Right lung (tissue), 5 donors: ENCODE data around the gene SNAPC4. TPM values are rescaled to one million over a fixed set of nuclear protein-coding genes. Genes with fewer than 3 reads are reported as not detected.
"Not testable (repeated sequence)": the region's sequence is repeated elsewhere in the genome, so short reads cannot be mapped to it uniquely, and the experiment has no call there.

Experiments
- DNase-seq, 2 donors: peaks; one replicate each; pipeline ENCODE4 v3.0.0-alpha.2; 2013
- polyA plus RNA-seq, 5 donors: library from polyadenylated mRNA; unstranded; fragments of 120-200 nt; gene quantifications; one replicate each; pipeline versions ENCODE4 v1.2.1 to v1.2.3, GENCODE V29; 2013; ENCODE audit warnings: inconsistent platforms in 1 of 5, low replicate concordance in 1 of 5; ENCODE audit not compliant: insufficient read length in 5 of 5, insufficient read depth in 1 of 5

SNAPC4 gene
- polyA plus RNA-seq, 5 donors = 9.7 to 12.9 (median 11.6) TPM

DNA sequence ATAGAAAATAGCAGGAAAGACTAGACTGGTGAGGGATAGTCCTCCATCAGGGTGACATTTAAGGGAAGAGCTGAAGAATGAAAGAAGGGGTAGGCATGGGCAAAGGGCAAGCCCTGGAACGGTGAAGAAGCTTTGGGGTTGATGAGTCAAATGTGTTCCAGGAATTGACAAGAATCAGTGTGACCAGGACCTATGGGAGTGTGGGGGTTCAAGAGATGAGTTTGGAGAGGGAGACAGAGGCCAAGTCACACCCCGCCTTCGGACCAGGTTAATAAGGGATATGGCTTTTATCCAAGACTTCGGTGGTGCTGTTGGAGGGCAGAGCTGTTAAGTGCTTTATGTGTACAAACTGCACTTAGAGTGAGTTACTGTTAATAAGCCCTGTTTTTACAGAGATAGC lies 11.4 kb upstream of the SNAPC4 start:
- DNase-seq = no peak

DNA sequence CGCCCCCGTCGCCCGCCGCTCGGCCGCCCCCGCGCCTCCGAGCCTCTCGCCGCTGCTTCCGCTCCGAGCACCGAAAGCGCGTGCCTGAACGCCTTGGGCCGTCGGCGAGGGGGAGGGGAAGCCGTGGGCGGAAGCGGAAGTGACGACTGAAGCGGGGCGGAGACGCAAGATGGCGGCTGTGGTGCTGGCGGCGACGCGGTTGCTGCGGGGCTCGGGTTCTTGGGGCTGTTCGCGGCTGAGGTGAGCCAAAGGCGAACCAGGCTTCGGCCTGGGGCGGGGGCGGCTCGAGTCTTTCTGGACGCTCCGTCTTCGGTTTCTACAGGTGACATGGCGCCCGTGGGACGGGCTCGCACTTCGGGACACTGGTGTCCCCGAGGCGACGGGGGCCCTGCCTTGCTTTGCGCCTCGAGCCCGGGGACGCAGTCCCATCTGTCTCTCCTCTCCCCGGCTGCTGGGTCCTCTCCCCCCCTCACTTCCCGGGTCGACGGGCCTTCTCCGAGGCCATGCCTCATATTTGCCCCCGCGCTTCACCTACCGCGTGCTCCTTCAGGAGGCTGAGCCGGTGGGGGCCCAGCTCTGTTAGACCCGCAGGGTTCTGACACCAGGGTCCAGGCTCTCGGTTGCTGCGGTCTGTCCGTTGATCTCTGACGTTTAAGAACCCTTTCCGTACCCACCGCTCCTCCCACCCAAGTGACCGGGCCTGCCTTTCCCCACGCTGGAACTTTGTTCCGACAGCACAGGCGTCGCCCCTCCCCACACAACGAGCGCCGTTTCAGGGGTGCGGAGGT lies 10.7 kb upstream of the SNAPC4 start, which contains the start of the genes ENTR1 and PMPCA:
TSS of gene ENTR1 (minus strand) at position 115 of the 788 bp plus-strand sequence. CDS start 217 bp downstream, outside the sequence.
TSS of gene PMPCA (plus strand) at position 159 of the 788 bp plus-strand sequence. CDS start at position 170, 11 bp downstream.
- DNase-seq = peak; percentile 87

DNA sequence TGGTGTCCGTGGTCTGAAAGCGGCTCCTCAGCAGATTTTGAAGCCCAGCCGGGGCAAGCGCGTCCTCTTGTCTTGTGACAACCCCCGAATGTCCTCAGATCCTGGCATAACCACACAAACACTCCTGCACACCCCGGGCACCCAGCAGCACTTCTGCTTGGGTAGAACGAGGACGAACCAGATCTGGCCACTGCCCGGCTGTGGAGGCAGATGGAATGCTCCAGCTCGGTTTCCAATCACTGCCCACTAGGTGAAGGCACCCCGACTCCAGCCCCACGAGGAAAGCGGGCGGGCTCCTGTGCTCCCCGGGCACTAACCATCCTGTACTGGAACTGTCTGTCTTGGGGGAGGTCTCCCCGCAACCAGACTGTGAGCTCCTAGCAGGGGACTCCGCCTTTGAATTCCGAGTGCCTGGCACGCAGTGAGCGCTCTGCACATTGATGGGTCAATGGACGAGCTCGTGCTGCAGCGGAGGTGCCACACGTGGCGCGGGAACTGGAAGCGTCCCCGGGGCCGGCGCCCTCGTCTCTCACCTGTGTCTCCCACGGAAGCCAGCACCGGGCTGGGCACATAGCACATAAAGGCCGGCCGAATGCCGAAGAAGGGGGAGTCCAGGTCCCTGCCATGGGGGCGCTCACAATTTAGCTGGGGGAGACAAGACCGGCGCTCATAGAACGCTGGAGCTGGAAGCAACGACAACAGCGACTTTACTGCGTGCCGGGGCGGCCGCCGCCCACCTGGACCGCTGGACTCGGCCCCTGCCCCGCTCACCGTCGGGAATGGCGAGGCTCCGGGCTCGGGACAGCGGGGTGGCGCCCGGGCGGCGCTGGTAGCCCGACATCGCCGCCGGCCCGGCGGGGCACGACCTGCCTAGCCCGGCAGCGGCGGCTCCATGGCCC lies 9.8 kb upstream of the SNAPC4 start:
- DNase-seq = peak in 1 of 2 donors; percentile 12

DNA sequence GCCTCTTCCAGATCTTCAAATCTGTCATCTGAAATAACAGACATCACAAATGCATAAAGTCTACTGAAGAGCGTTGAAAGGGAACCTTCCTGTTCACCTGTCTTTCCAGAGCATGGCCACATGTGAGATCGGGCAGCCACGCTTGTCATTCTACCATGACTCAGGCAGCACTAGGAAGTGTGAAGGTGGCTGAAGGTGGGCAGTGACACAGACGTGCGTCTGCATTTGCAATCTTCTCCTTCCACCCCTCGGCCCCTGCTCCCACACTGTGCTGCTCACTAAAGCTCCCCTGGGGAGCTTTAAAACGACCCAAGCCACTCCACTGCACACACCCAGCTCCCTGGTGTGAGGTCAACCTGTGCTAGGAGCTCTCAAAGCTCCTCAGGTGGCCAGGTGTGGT lies 7.9 kb upstream of the SNAPC4 start:
- no peak for DNase-seq

DNA sequence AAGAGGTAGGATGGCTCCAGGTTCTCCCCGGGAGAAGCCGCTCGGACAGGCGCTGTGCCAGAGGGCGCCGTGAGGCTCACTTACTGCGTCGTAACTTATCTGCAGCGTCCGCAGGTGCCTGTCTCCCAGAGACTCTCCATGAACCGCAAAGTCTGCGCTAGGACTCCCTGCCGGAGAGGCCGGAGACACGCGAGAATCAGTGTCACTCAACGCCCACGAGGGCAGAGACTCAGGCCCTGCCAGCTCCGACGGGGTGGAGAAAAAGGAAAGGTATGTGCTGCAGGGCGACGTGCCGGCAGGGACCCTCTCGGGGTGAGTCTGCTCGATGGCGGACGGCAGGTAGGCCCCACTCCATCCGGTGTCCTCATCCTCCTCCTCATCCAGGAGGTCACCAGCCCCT lies 7.1 kb upstream of the SNAPC4 start:
- not testable (repeated sequence) for DNase-seq

DNA sequence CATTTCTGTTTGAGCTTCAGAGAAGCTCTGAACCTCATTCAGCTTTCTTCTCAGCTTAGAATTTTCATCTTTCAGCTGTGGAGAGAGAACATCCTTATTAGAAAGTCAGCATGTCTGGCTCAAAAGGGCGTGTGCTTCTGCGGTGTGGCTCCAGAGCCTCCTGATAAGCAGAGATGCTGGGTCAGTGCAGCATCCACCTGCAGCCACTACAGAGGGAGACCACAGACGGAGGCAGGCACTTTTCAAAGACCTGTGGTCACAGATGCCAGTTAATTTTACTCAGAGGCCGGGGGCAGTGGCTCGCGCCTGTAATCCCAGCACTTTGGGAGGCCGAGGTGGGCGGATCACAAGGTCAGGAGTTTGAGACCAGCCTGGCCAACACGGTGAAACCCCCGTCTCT lies 5.9 kb upstream of the SNAPC4 start:
- DNase-seq = not testable (repeated sequence)

DNA sequence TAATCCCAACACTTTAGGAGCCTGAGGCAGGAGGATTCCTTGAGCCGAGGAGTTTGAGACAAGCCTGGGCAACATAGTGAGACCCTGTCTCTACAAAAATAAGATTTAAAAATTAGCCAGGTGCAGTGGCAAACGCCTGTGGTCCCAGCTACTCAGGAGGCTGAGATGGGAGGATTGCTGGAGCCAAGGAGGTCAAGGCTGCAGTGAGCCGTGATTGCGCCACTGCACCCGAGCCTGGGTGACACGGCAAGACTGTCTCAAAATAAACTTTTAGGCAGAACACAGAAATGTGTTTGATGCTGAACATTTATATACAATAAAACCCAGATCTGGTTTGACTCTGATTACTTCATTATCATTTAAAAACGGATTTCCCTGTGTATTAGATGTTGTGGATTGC lies 5.5 kb upstream of the SNAPC4 start:
- DNase-seq = no peak

DNA sequence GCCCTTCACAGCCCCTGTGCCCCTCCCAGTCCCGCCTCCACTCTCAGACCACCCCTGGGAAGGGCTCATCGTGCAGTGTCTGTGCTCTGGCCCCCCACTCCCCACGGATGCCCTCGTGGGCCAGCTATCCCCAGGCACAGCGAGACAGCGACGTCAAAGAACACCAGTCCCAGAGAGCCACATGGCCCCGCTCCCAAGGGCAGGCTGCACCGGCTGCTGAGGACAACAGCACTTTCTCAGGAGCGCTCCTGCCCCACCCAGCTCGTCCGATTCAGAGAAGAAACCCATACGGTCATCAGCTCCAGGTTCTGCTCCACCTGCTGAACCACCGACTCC lies 4.8 kb upstream of the SNAPC4 start:
- no peak for DNase-seq

DNA sequence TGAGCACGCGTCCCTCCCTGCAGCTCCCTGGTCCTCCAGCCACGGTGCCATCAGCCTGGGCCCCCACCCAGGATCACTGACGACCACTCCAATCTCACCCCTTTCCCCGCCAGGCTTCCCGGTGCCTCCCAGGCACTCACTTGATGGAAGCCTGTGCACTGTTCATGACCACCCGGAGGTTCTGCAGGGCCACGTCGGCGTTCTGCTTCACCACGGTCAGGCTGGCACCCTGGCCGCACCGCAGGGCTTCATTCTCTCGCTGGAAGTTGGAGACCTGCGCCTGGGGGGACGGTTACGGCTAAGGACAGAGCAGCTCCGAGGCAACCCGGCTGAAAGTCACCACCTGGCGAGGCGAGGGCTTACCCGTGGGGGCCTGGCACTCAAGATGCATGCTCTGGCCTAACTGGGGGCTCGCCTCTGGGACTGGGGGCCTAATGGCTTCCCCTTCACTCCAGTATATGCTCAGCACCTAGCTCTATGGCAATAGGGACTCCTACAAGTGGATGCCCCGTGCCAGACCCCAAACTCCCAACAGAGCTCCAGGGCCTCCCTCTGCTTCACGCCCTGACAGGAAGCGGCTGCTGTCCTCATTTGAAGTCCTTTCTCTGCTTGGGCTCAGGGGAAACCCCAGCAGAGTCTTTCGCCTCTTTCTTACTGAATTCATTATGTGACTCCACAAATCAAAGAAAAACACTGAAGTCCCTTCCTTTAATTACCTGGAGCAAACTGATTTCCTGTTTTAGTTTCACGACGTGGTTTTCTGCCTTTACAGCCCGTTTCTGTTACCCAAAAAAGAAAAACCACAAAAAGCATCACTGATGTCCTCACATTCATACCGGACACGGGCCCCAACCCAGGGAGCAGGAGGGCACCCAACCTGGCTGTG lies 4.2 kb upstream of the SNAPC4 start:
- DNase-seq = no peak

DNA sequence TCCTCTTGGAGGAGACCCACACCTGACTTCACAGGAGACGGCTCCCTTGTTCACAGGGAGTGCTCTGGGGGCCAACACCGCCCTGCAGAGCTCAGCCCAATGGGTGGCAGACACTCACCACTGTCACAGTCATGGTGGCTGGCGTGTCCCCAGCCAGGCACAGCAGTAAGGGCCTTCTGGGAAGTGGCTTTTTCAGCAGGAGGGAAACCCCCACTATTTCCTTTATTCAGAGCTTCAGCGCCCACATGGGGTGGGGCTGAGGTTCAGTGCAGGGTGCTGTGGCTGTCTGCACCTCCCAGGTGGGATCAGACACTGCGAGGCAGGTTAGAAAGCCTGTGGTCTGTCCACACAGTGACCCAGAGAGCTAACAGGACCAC lies 3.6 kb upstream of the SNAPC4 start:
- no peak for DNase-seq

DNA sequence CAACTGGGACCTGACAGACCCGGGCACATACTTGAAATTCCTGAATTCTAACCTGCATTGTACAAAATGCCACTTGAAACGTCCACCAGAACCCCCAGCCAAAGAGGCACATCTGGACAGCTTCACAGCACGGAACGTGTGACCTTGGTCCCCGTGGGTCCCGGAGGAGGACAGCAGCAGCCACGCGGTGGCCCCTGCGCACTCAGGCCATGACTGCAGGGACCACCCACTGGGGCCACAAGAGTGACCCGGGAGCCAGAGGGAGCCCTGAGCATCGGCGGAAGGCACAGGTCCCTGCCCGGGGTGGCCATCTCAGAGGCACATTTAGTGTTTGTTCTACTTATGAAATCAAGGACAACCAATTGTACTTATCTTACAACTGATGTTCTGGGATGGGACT lies 2.1 kb upstream of the SNAPC4 start:
- DNase-seq = no peak

DNA sequence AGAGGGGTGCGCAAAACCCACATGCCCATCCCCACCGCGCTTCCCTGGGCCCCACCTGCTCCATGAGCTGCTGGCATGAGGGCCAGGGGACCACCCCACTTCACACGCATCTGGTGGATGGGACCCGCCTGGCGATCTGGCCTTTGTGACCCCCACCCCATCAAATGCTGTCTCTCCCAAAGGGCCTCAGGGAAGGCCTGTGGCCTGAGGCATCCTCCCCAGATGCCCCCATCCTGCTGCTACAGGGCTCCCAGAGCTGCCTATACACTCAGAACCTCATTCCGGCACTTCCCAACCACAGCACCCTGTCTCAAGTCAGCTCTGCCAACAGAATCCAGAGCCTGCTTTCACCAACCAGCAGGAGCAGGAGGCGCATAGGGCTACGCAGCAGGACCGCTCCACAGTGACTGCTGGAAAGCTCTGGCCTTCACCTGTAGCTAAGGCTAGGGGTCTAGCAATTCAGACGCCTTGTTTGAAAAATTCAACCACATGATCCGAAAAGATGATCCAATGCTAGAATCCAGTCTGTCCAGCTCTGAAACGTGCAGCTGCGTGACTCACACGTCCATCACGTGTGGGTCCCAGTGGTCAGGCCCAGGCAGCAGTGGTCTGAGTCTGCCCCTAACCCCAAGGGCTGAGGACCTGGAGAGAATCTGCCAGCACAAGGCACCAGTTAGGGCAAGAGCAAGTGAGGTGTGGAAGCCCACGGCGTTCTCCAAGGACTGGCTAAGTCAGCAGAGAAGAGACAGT lies 1.4 kb upstream of the SNAPC4 start:
- DNase-seq = no peak

DNA sequence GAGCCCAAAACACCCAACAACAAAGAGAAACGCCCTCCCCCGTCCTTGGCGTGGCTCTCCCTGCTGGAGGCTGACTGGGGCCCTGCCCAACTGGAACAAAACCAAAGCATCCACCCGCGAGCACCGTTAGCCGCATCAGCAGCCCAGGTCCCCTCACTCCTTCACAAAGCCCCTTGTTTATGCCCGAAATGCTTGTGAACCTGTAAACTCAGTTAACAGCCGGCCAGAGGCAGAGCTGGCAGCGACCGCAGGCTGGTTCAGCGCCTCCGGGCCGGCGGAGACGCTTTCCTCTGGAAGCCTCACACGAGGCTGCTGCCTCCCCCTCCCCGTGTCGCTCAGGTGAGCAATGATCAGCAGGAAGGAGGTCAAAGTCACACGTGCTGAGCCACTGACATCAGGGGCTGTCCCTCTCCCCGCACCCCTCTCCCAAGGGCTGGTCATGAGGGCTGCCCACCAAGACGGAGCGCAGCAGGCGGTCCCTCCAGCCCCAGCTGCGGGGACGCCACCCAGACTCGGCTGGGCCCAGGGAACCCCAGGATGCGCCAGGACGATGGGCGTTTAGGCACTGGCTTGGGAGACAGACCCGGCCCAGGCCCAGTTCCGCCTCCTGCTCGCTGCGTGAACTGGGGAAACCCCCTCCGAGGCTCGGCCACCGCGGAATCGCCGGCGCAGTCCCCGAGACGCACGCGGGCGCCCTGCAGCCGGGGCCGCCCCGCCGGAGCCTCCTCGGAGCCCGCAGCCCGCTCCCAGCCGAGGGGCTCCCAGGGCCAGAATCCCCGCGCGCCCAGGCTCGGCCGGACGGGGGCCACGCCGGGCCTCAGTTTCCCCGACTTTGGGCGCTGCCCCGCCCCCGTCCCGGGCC lies 563 bp downstream of the SNAPC4 start:
- DNase-seq = no peak

DNA sequence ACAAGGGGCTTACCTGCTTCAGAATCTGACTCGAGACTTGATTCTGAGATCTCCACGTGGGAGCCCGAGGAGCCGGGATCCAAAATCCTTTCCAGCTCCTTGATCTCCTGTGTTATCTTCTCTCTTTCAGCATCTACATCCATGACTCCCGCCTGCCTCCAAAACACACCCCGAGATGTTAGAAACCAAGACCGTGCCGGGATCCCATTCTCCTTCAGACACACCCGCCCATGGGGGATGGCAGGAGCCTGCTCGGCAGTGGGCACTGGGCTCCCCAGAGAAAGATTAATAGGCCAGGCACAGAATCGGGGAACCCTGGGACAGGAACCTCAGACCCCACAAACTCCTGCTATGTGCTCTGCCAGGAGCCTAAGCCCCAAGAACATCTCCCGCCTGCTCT lies 1.7 kb downstream of the SNAPC4 start:
- no peak for DNase-seq

DNA sequence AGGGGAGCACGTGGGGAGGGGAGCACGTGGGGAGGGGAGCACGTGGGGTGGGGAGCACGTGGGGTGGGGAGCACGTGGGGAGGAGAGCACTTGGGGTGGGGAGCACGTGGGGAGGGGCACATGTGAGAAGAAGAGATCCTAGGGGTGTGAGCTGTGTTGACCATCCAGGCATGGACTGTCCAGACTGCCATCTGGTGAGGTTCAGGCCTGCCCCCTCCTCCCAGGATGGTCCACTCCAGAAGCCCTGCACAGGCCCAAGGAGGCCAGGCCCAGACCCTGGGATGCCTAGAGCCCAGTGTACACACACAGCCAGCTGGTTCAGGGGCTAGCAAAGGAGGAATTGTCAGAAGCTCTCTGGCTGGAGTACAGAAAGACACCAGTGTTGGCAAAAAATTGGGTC lies 2.3 kb downstream of the SNAPC4 start:
- no peak for DNase-seq

DNA sequence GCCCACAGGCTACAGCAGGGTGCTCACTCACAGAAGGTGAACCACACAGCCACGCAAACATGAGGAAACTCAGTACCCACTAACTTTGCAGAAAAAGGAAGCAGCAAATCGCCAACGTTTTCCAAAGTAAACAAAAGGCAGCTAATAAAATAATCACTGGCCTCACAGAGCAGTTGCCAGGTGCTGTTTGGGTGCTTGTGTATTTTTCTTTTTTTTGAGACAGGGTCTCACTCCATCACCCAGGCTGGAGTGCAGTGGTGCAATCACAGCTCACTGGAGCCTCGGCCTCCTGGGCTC lies 3.8 kb downstream of the SNAPC4 start:
- no peak for DNase-seq

DNA sequence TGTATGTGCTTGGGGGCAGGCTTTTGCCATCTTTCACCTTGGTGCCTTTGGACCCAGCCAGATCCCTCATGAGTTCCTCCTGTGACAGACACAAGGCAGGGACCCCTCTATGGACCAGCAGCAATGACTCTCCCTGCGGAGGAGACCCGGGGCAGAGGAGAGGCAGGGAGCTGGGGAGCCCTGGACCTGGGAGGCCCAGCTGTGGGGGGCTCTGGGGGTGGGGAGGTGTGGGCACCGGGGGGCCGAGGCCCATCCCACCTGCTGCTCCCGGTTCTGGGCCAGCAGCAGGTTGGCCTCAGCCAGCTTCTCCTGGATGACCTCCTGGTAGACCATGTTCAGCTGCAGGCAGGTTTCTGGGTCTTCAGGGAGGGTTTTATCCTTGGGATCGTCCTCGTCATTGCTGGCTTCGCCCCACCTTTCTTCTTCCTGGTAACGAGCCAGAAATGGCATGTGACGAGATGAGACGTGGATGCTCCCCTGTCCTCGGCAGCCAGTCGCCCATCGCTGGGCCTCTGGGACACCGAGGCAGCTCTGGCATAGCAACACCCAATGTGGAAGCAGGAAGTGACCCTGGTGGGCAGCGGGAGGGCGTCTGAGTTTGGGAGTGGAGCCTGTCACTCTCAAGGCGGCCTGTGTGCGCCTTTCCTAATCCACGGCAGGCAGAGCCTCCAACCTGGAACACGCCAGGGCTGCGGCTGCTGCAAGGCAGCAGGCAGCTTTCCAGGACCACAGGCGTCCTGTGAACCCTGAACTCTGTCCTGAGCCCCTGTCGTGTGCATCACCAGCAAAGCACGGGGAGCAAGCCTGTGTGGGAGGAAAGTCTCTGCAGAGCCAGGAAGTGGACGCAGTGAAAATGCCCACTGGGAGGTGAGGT lies 4.4 kb downstream of the SNAPC4 start:
- DNase-seq = no peak

DNA sequence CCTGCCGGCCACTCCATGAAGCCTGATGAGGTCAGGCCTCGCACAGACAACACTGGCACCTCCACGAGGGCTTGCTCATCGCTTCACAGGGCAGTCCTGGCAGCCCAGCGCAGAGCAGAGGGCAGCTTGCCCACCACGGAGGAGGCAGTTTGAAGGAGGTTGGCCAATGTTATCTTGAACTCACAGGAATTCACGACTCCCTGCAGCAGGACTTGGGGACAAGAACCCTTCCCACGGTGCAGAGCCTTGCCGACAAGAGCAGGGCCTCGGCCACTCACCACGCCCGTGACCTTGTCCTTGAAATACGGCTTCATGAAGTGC lies 5.0 kb downstream of the SNAPC4 start:
- no peak for DNase-seq

DNA sequence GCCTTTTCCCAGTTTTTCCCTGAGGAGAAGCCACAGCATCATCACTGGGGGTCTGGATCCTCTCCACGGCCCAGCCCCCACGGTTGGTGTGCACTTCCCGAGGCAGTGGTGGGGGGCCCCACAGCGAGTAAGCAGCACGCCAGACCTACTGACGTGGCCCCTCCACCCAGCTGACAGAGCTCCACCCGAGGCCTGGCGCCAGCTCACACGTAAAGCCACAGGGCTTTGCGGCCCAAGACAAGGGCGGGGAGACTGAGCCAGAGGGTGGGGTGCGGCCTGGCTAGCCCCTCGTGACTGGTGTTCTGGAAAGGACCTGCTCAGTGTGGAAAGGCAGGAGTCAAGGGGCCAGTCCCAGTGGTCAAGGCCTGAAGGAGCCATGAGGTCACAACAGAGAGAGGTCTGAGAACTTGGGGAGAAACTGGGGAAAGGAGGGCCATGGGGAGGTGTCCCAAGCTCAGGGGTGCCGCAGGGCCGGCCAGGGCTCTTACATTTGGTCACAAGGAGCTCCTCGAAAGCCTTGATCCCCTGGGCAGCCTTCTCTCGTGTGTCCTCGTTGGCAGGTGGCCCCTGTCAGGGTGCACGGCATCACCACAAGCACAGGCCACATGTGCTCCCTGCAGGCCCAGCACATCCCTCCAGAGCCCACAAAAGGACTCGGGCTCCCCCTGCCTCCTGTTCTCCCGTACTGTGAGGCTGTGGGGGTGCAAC lies 5.5 kb downstream of the SNAPC4 start:
- DNase-seq = no peak
